VCaP (cell line): ENCODE data around the gene MID1.

Experiments used
- H3K27ac ChIP-seq: fragments of 450-650 bp; 2 replicates; pipeline ENCODE4 v1.5.1; 2017
- TF ChIP-seq, protein P1 (sequence below): fragments of 450-650 bp; conservative IDR thresholded peaks from 2 replicates; pipeline ENCODE4 v1.5.1; 2017; ENCODE audit warnings: mild to moderate bottlenecking, moderate library complexity

MID1 gene

DNA sequence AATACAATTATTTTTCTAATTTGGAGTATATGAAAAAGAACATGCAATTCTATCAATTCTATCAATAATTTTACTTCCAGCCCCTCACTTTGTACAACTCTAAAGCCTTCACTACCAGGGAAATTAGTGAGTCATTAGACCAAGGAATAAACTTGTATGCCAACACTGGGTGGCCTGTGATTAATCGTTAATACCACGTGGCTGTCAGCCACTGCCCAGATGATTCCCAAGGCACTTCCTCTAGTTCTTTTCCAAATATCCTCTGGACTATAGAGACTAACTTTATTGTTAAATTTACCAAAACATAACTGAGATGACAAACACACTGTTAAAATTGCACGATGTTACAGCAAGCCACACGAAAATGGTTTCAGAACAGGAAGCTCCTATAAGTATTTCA lies 45.7 kb downstream of the MID1 start:
- no peak overlapping the region for H3K27ac ChIP-seq
- TF ChIP-seq, protein P1, sequence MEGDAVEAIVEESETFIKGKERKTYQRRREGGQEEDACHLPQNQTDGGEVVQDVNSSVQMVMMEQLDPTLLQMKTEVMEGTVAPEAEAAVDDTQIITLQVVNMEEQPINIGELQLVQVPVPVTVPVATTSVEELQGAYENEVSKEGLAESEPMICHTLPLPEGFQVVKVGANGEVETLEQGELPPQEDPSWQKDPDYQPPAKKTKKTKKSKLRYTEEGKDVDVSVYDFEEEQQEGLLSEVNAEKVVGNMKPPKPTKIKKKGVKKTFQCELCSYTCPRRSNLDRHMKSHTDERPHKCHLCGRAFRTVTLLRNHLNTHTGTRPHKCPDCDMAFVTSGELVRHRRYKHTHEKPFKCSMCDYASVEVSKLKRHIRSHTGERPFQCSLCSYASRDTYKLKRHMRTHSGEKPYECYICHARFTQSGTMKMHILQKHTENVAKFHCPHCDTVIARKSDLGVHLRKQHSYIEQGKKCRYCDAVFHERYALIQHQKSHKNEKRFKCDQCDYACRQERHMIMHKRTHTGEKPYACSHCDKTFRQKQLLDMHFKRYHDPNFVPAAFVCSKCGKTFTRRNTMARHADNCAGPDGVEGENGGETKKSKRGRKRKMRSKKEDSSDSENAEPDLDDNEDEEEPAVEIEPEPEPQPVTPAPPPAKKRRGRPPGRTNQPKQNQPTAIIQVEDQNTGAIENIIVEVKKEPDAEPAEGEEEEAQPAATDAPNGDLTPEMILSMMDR = no peak

DNA sequence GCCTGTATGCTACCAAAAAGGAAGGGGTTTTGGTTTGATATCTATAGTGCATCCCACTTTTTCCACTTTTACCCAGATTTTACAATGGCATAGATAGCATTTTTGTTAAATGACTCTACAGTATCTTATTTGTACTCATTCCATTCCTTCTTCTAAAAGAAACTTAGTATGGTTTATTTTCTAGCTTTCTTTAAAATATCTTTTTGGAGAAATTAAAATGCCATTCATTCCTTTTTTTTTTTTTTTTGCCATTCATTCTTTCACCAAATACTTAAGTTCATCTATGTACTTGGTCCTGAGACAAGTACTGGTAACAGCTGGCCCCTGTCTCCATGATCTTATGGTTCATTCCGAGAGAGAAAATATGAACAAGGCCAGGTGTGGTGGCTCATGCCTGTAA lies 49.1 kb downstream of the MID1 start:
- H3K27ac ChIP-seq = no peak overlapping the region
- TF ChIP-seq, protein P1 = no peak

DNA sequence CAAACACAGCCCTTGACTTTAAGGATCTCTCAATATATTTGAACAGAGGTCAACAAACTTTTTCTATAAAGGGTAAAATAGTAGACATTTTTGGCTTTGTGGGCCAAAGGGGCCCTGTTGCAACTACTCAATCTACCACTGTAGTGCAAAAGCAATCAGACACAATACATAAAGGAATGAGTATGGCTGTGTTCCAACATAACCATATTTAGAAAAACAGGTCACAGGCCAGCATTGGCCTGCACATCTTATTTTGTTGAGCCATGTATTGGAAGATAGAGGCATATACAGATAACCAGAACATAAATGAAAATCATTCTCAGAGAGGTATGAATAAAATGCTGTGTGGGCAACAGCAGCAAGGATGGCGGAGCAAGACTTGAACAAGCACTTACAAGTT lies 49.8 kb downstream of the MID1 start:
- H3K27ac ChIP-seq = no peak overlapping the region
- TF ChIP-seq, protein P1 = no peak

DNA sequence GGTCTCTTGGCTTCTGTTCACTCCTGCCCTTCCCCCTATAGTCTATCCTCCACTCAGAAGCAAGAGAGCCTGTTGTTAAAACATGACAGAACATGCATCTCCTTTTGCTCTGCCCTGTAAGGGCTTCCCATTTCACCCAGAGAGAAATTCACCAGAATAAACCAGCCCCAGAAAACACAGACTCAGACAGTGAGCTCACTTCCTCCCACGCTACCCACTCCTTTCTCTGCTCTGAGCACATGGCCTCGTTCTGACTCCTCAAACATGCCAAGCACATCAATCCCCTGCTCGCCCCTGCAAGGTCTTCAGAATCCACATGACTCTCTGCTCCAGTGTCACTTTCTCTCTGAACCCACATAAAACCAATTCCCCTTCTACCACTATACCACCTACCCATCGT lies 50.4 kb downstream of the MID1 start:
- no peak overlapping the region for H3K27ac ChIP-seq

DNA sequence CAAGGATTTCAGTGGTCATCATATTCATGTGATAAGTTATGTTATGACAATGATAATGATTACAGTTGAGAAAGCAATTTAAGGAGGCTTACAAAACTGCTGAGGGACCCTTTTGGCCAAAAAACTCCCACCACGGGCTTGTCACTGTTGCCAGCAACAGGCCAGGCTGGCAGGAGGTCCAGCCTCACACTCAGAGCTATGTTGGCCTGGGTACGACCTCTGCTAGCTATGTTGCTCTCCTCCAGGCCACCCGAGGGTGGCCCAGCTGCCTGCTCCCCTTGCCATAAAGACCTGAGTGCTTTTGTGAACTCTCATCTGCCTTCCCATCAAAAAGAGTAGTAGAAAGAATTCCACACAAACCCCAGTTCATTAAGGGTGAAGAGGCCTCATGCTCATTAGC lies 52.0 kb downstream of the MID1 start:
- H3K27ac ChIP-seq = no peak overlapping the region
- TF ChIP-seq, protein P1 = no peak

More for the DNA sequence above, 50.4 kb downstream of the MID1 start:
- TF ChIP-seq, protein P1 = no peak

DNA sequence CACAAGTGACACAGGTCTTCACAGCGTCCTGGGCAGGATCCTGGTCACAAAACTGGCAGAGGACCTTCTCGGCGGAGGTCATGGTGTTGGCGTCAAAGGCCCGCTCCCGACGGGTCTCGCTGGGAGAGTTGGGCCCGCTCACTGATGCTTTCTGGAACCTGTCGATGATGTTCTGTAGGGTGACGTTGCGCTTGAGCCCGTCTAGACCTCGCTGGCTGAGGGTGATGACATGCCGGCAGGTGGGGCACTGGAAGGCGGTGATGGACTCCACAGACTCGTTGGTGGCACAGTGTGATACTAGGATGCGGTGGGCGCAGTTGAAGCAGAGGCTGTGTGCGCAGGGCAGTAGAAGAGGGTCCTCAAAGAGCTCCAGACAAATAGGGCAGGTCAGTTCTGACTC lies 53.2 kb downstream of the MID1 start:
- H3K27ac ChIP-seq = peak overlapping the region; percentile 33; the same call in 1 of the 2 replicates
- TF ChIP-seq, protein P1 = no peak

DNA sequence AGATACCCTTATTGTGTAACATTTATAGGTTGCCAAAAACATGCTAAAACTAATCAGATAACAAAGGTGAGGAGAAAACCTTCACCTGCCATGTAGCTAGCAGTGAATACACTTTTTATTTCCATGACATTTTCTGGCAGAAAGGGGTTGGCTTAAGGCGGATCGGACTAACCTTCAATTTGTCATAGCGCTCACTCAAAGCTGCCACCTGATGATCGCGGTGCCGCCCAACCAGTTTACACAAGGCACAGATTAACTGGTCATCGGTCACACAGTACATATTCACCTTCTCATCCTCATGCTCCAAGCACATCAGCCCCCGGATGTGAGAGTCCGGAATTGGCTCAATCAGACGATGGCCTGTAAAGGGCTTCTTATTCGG lies 53.7 kb downstream of the MID1 start:
- TF ChIP-seq, protein P1 = no peak
- H3K27ac ChIP-seq = peak overlapping the region; percentile 33; the same call in 1 of the 2 replicates
